ENCODE measurements around the gene TFCP2L1.

Gene TFCP2L1

GRCh38 chr2:121195036-121195435 lies 90.0 kb downstream of the TFCP2L1 start:
- no peak overlapping the region for H3K27ac ChIP-seq (replicated peaks)
- H3K27me3 ChIP-seq (ENCODE audit: insufficient read depth, poor library complexity, severe bottlenecking) = no peaks in the 10 kb centered on the region
- no peak overlapping the region for H3K4me3 ChIP-seq (replicated peaks; ENCODE audit: insufficient read depth, low read length)
- TF ChIP-seq GABPA (IDR thresholded peaks at IDR 0.05; ENCODE audit: low read depth) = no peak
- no peak for TF ChIP-seq POLR2AphosphoS5 (IDR thresholded peaks at IDR 0.05; ENCODE audit: low read depth)
- no peak for TF ChIP-seq SPI1 (IDR thresholded peaks at IDR 0.05; ENCODE audit: borderline replicate concordance, low read depth)
- no peak for TF ChIP-seq CTCF (IDR thresholded peaks at IDR 0.05; ENCODE audit: insufficient read depth, low read length)
- TF ChIP-seq, protein P1, sequence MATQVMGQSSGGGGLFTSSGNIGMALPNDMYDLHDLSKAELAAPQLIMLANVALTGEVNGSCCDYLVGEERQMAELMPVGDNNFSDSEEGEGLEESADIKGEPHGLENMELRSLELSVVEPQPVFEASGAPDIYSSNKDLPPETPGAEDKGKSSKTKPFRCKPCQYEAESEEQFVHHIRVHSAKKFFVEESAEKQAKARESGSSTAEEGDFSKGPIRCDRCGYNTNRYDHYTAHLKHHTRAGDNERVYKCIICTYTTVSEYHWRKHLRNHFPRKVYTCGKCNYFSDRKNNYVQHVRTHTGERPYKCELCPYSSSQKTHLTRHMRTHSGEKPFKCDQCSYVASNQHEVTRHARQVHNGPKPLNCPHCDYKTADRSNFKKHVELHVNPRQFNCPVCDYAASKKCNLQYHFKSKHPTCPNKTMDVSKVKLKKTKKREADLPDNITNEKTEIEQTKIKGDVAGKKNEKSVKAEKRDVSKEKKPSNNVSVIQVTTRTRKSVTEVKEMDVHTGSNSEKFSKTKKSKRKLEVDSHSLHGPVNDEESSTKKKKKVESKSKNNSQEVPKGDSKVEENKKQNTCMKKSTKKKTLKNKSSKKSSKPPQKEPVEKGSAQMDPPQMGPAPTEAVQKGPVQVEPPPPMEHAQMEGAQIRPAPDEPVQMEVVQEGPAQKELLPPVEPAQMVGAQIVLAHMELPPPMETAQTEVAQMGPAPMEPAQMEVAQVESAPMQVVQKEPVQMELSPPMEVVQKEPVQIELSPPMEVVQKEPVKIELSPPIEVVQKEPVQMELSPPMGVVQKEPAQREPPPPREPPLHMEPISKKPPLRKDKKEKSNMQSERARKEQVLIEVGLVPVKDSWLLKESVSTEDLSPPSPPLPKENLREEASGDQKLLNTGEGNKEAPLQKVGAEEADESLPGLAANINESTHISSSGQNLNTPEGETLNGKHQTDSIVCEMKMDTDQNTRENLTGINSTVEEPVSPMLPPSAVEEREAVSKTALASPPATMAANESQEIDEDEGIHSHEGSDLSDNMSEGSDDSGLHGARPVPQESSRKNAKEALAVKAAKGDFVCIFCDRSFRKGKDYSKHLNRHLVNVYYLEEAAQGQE (IDR thresholded peaks at IDR 0.05; ENCODE audit: insufficient replicate concordance, low read depth) = no peak
- no peak for DNase-seq (ENCODE audit: low read depth in 1 of 2, low spot score in 1 of 2)

DNA sequence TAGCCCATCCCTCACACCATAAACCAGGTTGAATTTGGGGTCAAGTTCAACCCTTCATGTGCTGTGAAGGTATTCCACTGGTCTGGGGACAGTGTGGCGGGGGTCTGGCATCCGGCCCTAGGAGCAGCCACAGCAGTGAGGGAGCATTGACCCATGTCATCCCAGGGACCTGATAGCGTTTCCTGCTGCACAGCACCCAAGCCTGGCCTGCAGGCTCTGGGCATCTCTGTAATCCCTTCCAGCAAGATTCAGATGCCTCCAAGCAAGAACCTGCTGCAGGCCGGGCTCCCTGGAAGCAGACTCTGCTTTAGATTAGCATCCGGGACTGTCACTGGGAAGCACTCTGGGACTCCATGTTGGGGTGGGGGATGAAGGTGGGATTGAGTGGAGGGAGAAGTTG lies 90.4 kb downstream of the TFCP2L1 start:
- TF ChIP-seq SPI1 (IDR thresholded peaks at IDR 0.05; ENCODE audit: borderline replicate concordance, low read depth) (no peak), POLR2AphosphoS5 (IDR thresholded peaks at IDR 0.05; ENCODE audit: low read depth) (no peak)
- H3K27me3 ChIP-seq (ENCODE audit: insufficient read depth, poor library complexity, severe bottlenecking) = no peaks in the 10 kb centered on the region
- no peak overlapping the region for H3K4me3 ChIP-seq (replicated peaks; ENCODE audit: insufficient read depth, low read length)
- no peak overlapping the region for H3K27ac ChIP-seq (replicated peaks)
- DNase-seq (ENCODE audit: low read depth in 1 of 2, low spot score in 1 of 2) = no peak

GRCh38 chr2:121193185-121193584 lies 91.8 kb downstream of the TFCP2L1 start:
- TF ChIP-seq SPI1 (IDR thresholded peaks at IDR 0.05; ENCODE audit: borderline replicate concordance, low read depth) (no peak), GABPA (IDR thresholded peaks at IDR 0.05; ENCODE audit: low read depth) (no peak), CTCF (IDR thresholded peaks at IDR 0.05; ENCODE audit: insufficient read depth, low read length) (no peak), POLR2AphosphoS5 (IDR thresholded peaks at IDR 0.05; ENCODE audit: low read depth) (no peak)
- TF ChIP-seq, protein P1 (IDR thresholded peaks at IDR 0.05; ENCODE audit: insufficient replicate concordance, low read depth) = no peak
- no peaks in the 10 kb centered on the region for H3K27me3 ChIP-seq (ENCODE audit: insufficient read depth, poor library complexity, severe bottlenecking)
- no peak overlapping the region for H3K4me3 ChIP-seq (replicated peaks; ENCODE audit: insufficient read depth, low read length)
- DNase-seq (ENCODE audit: low read depth in 1 of 2, low spot score in 1 of 2) = no peak
- H3K27ac ChIP-seq (replicated peaks) = no peak overlapping the region

- Histone ChIP-seq H3K4me3 (replicated peaks; ENCODE audit: insufficient read depth, low read length) (no peak overlapping the region), H3K27me3 (ENCODE audit: insufficient read depth, poor library complexity, severe bottlenecking) (no peaks in the 10 kb centered on the region), H3K27ac (replicated peaks) (no peak overlapping the region)
- TF ChIP-seq GABPA (IDR thresholded peaks at IDR 0.05; ENCODE audit: low read depth) (no peak), SPI1 (IDR thresholded peaks at IDR 0.05; ENCODE audit: borderline replicate concordance, low read depth) (no peak), POLR2AphosphoS5 (IDR thresholded peaks at IDR 0.05; ENCODE audit: low read depth) (no peak), CTCF (IDR thresholded peaks at IDR 0.05; ENCODE audit: insufficient read depth, low read length) (no peak)
- TF ChIP-seq, protein P1 (IDR thresholded peaks at IDR 0.05; ENCODE audit: insufficient replicate concordance, low read depth) = no peak
- DNase-seq (ENCODE audit: low read depth in 1 of 2, low spot score in 1 of 2) = no peak
These were observed 92.4 kb downstream of the TFCP2L1 start for GRCh38 chr2:121192576-121192975.
